Measurements from ENCODE around the gene GOSR2. TPM values are rescaled to one million over a fixed set of nuclear protein-coding genes. Genes with fewer than 3 reads are reported as not detected.

GOSR2 gene
- polyA plus RNA-seq, 1 of the 3 experiments (the other 2 are of a cell fraction) = 74.2 TPM

- TF ChIP-seq IRF3 (IDR thresholded peaks at IDR 0.05; ENCODE audit: low read depth, low read length) = no peak
- no peak for TF ChIP-seq NFIC (IDR thresholded peaks at IDR 0.05; ENCODE audit: borderline replicate concordance)
- no peak for TF ChIP-seq PBX3 (IDR thresholded peaks at IDR 0.05)
- no peak for TF ChIP-seq FOXJ3 (CRISPR knock-in tag; IDR thresholded peaks at IDR 0.05)
- no peak for TF ChIP-seq RAD21 (IDR thresholded peaks at IDR 0.05; ENCODE audit: low read length)
- no peak for TF ChIP-seq CHD2 (IDR thresholded peaks at IDR 0.05; ENCODE audit: low read length, partially characterized antibody)
- TF ChIP-seq ELF1 (IDR thresholded peaks at IDR 0.05) = no peak
- no peak for TF ChIP-seq TEAD4 (IDR thresholded peaks at IDR 0.05; ENCODE audit: borderline replicate concordance, insufficient read depth)
- no peak for TF ChIP-seq TCF12 (IDR thresholded peaks at IDR 0.05)
- TF ChIP-seq MAX (IDR thresholded peaks at IDR 0.05; ENCODE audit: low read depth) = no peak
- no peak for TF ChIP-seq NRF1 (IDR thresholded peaks at IDR 0.05; ENCODE audit: low read depth, low read length)
- TF ChIP-seq FOSL2 (IDR thresholded peaks at IDR 0.05; ENCODE audit: borderline replicate concordance, low read depth) = no peak
- TF ChIP-seq ZBTB33 (IDR thresholded peaks at IDR 0.05; ENCODE audit: borderline replicate concordance, low read depth) = no peak
Measured at GRCh38 chr17:46876926-46877325, 46.0 kb upstream of the GOSR2 start (continued).

GRCh38 chr17:46877466-46877865 lies 45.5 kb upstream of the GOSR2 start:
- TF ChIP-seq EZH2phosphoT487 (IDR thresholded peaks at IDR 0.05; ENCODE audit: borderline replicate concordance, low read depth) (no peak), ZBTB33 (IDR thresholded peaks at IDR 0.05; ENCODE audit: borderline replicate concordance, low read depth) (no peak), GABPA (IDR thresholded peaks at IDR 0.05; ENCODE audit: low read depth) (no peak), PBX3 (IDR thresholded peaks at IDR 0.05) (no peak), POLR2AphosphoS5 (IDR thresholded peaks at IDR 0.05; ENCODE audit: low read depth, low read length) (no peak), REST (IDR thresholded peaks at IDR 0.05; ENCODE audit: low read depth, low read length) (no peak), FOXJ3 (CRISPR knock-in tag; IDR thresholded peaks at IDR 0.05) (no peak), USF2 (IDR thresholded peaks at IDR 0.05; ENCODE audit: borderline replicate concordance, low read depth, low read length) (no peak)
- Histone ChIP-seq H3K9me2 (no peaks in the 10 kb centered on the region), H3K9ac (no peak overlapping the region), H3K79me2 (ENCODE audit: insufficient read depth) (no peaks in the 10 kb centered on the region), H2AFZ (ENCODE audit: low read depth) (no peak overlapping the region), H4K20me1 (ENCODE audit: insufficient read depth) (no peaks in the 10 kb centered on the region), H3F3A (replicated peaks; ENCODE audit: insufficient read depth) (no peaks in the 10 kb centered on the region), H3K4me3 (ENCODE audit: low read depth in 2 of 2, low read length in 1 of 2) (no peak overlapping the region), H3K27ac (ENCODE audit: low read depth in 2 of 2, low read length in 1 of 2) (no peak overlapping the region), H3K27me3 (ENCODE audit: insufficient read depth) (peaks cover 14% of the 10 kb centered on the region; the same call in 1 of the 2 replicates), H3K4me2 (no peak overlapping the region), H3K4me1 (ENCODE audit: control insufficient read depth in 1 of 2, insufficient read depth in 2 of 2, low read depth in 1 of 2, low read length in 1 of 2) (no peaks in the 10 kb centered on the region; a peak in 1 of 4 replicates), H3K9me3 (no peaks in the 10 kb centered on the region), H3K36me3 (replicated peaks in 1 of 2; ENCODE audit: control insufficient read depth in 1 of 2, insufficient read depth in 2 of 2, low read length in 1 of 2) (no peaks in the 10 kb centered on the region)
- DNase-seq = no peak
- ChIA-PET POLR2A (no interaction called here), CTCF (interaction anchor here (1.1 to 9.0 kb wide), 8 partner anchors 11 to 65 kb away, joined by 3 to 44 read pairs (median 4); no protein-coding TSS in a partner anchor)
- 52% methylated on average over 4 of the region's 6 CpGs for WGBS (ENCODE audit: low lambda C conversion rate)
